ENCODE results near the gene MIS12.
A peak's percentile ranks its signal among the peaks of the same experiment; 100 is the strongest.

MIS12 gene

GRCh38 chr17:5522476-5522875, 36.1 kb downstream of the MIS12 start:
- no peak overlapping the region for H3K27ac ChIP-seq (ENCODE audit: low read depth, low read length)
- H3K4me1 ChIP-seq (ENCODE audit: insufficient read depth, low read length): peaks cover 7% of the 10 kb centered on the region
- no peaks in the 10 kb centered on the region for H3K9me3 ChIP-seq (ENCODE audit: low read length)
- no peak overlapping the region for H3K4me3 ChIP-seq (ENCODE audit: low read depth in 1 of 2, low read length in 2 of 2)
- H3K27me3 ChIP-seq (ENCODE audit: control insufficient read depth in 1 of 2, insufficient read depth in 2 of 2, low read length in 2 of 2): no peaks in the 10 kb centered on the region
- no peaks in the 10 kb centered on the region for H3K36me3 ChIP-seq (ENCODE audit: insufficient read depth, low read length)
- no peak overlapping the region for H3K9ac ChIP-seq (ENCODE audit: low read length)

- H3K9ac ChIP-seq (ENCODE audit: low read length): no peak overlapping the region
- no peaks in the 10 kb centered on the region for H3K27me3 ChIP-seq (ENCODE audit: control insufficient read depth in 1 of 2, insufficient read depth in 2 of 2, low read length in 2 of 2)
- H3K4me3 ChIP-seq (ENCODE audit: low read depth in 1 of 2, low read length in 2 of 2): no peak overlapping the region
- no peak overlapping the region for H3K27ac ChIP-seq (ENCODE audit: low read depth, low read length)
- H3K36me3 ChIP-seq (ENCODE audit: insufficient read depth, low read length): no peaks in the 10 kb centered on the region
- H3K4me1 ChIP-seq (ENCODE audit: insufficient read depth, low read length): peaks cover 7% of the 10 kb centered on the region
- no peaks in the 10 kb centered on the region for H3K9me3 ChIP-seq (ENCODE audit: low read length)
Observed at GRCh38 chr17:5523249-5523648, 36.9 kb downstream of the MIS12 start.

- no peaks in the 10 kb centered on the region for H3K9me3 ChIP-seq (ENCODE audit: low read length)
- no peaks in the 10 kb centered on the region for H3K27me3 ChIP-seq (ENCODE audit: control insufficient read depth in 1 of 2, insufficient read depth in 2 of 2, low read length in 2 of 2)
- no peak overlapping the region for H3K4me3 ChIP-seq (ENCODE audit: low read depth in 1 of 2, low read length in 2 of 2)
- peak overlapping the region; percentile 49 for H3K27ac ChIP-seq (ENCODE audit: low read depth, low read length)
- peaks cover 7% of the 10 kb centered on the region for H3K4me1 ChIP-seq (ENCODE audit: insufficient read depth, low read length)
- H3K36me3 ChIP-seq (ENCODE audit: insufficient read depth, low read length): peaks cover 5% of the 10 kb centered on the region
- no peak overlapping the region for H3K9ac ChIP-seq (ENCODE audit: low read length)
Observed at GRCh38 chr17:5526821-5527598, 40.6 kb downstream of the MIS12 start.

GRCh38 chr17:5527601-5528250, 41.4 kb downstream of the MIS12 start:
- peaks cover 7% of the 10 kb centered on the region for H3K4me1 ChIP-seq (ENCODE audit: insufficient read depth, low read length)
- H3K4me3 ChIP-seq (ENCODE audit: low read depth in 1 of 2, low read length in 2 of 2): no peak overlapping the region
- no peak overlapping the region for H3K27ac ChIP-seq (ENCODE audit: low read depth, low read length)
- no peaks in the 10 kb centered on the region for H3K9me3 ChIP-seq (ENCODE audit: low read length)
- H3K9ac ChIP-seq (ENCODE audit: low read length): no peak overlapping the region
- H3K27me3 ChIP-seq (ENCODE audit: control insufficient read depth in 1 of 2, insufficient read depth in 2 of 2, low read length in 2 of 2): no peaks in the 10 kb centered on the region
- peaks cover 5% of the 10 kb centered on the region for H3K36me3 ChIP-seq (ENCODE audit: insufficient read depth, low read length)

GRCh38 chr17:5530265-5531084, 44.1 kb downstream of the MIS12 start:
- peaks cover 9% of the 10 kb centered on the region for H3K36me3 ChIP-seq (ENCODE audit: insufficient read depth, low read length)
- peaks cover 7% of the 10 kb centered on the region for H3K4me1 ChIP-seq (ENCODE audit: insufficient read depth, low read length)
- H3K27ac ChIP-seq (ENCODE audit: low read depth, low read length): no peak overlapping the region
- no peaks in the 10 kb centered on the region for H3K27me3 ChIP-seq (ENCODE audit: control insufficient read depth in 1 of 2, insufficient read depth in 2 of 2, low read length in 2 of 2)
- no peak overlapping the region for H3K9ac ChIP-seq (ENCODE audit: low read length)
- no peak overlapping the region for H3K4me3 ChIP-seq (ENCODE audit: low read depth in 1 of 2, low read length in 2 of 2)
- H3K9me3 ChIP-seq (ENCODE audit: low read length): no peaks in the 10 kb centered on the region

- Histone ChIP-seq H3K9ac (ENCODE audit: low read length) (no peak overlapping the region), H3K4me1 (ENCODE audit: insufficient read depth, low read length) (peaks cover 7% of the 10 kb centered on the region), H3K4me3 (ENCODE audit: low read depth in 1 of 2, low read length in 2 of 2) (no peak overlapping the region), H3K36me3 (ENCODE audit: insufficient read depth, low read length) (peaks cover 13% of the 10 kb centered on the region), H3K27me3 (ENCODE audit: control insufficient read depth in 1 of 2, insufficient read depth in 2 of 2, low read length in 2 of 2) (no peaks in the 10 kb centered on the region), H3K9me3 (ENCODE audit: low read length) (no peaks in the 10 kb centered on the region), H3K27ac (ENCODE audit: low read depth, low read length) (no peak overlapping the region)
Observed at GRCh38 chr17:5531085-5531418, 44.7 kb downstream of the MIS12 start.

GRCh38 chr17:5532581-5532980, 46.2 kb downstream of the MIS12 start:
- Histone ChIP-seq H3K9me3 (ENCODE audit: low read length) (no peaks in the 10 kb centered on the region), H3K27me3 (ENCODE audit: control insufficient read depth in 1 of 2, insufficient read depth in 2 of 2, low read length in 2 of 2) (no peaks in the 10 kb centered on the region), H3K36me3 (ENCODE audit: insufficient read depth, low read length) (peaks cover 17% of the 10 kb centered on the region), H3K4me3 (ENCODE audit: low read depth in 1 of 2, low read length in 2 of 2) (no peak overlapping the region), H3K27ac (ENCODE audit: low read depth, low read length) (no peak overlapping the region), H3K4me1 (ENCODE audit: insufficient read depth, low read length) (no peaks in the 10 kb centered on the region), H3K9ac (ENCODE audit: low read length) (no peak overlapping the region)

- H3K27me3 ChIP-seq (ENCODE audit: control insufficient read depth in 1 of 2, insufficient read depth in 2 of 2, low read length in 2 of 2): no peaks in the 10 kb centered on the region
- peaks cover 18% of the 10 kb centered on the region for H3K36me3 ChIP-seq (ENCODE audit: insufficient read depth, low read length)
- H3K9me3 ChIP-seq (ENCODE audit: low read length): no peaks in the 10 kb centered on the region
- no peak overlapping the region for H3K4me3 ChIP-seq (ENCODE audit: low read depth in 1 of 2, low read length in 2 of 2)
- H3K27ac ChIP-seq (ENCODE audit: low read depth, low read length): no peak overlapping the region
- H3K4me1 ChIP-seq (ENCODE audit: insufficient read depth, low read length): no peaks in the 10 kb centered on the region
- no peak overlapping the region for H3K9ac ChIP-seq (ENCODE audit: low read length)
Observed at GRCh38 chr17:5533486-5534315, 47.3 kb downstream of the MIS12 start.

GRCh38 chr17:5535436-5535835, 49.1 kb downstream of the MIS12 start:
- no peak overlapping the region for H3K4me3 ChIP-seq (ENCODE audit: low read depth in 1 of 2, low read length in 2 of 2)
- H3K9ac ChIP-seq (ENCODE audit: low read length): no peak overlapping the region
- H3K27me3 ChIP-seq (ENCODE audit: control insufficient read depth in 1 of 2, insufficient read depth in 2 of 2, low read length in 2 of 2): no peaks in the 10 kb centered on the region
- no peak overlapping the region for H3K27ac ChIP-seq (ENCODE audit: low read depth, low read length)
- peaks cover 16% of the 10 kb centered on the region for H3K36me3 ChIP-seq (ENCODE audit: insufficient read depth, low read length)
- H3K4me1 ChIP-seq (ENCODE audit: insufficient read depth, low read length): no peaks in the 10 kb centered on the region
- no peaks in the 10 kb centered on the region for H3K9me3 ChIP-seq (ENCODE audit: low read length)

- Histone ChIP-seq H3K4me1 (ENCODE audit: insufficient read depth, low read length) (no peaks in the 10 kb centered on the region), H3K9ac (ENCODE audit: low read length) (no peak overlapping the region), H3K36me3 (ENCODE audit: insufficient read depth, low read length) (peaks cover 18% of the 10 kb centered on the region), H3K9me3 (ENCODE audit: low read length) (no peaks in the 10 kb centered on the region), H3K27me3 (ENCODE audit: control insufficient read depth in 1 of 2, insufficient read depth in 2 of 2, low read length in 2 of 2) (no peaks in the 10 kb centered on the region), H3K27ac (ENCODE audit: low read depth, low read length) (no peak overlapping the region), H3K4me3 (ENCODE audit: low read depth in 1 of 2, low read length in 2 of 2) (no peak overlapping the region)
Observed at GRCh38 chr17:5536866-5537650, 50.7 kb downstream of the MIS12 start.
